ENCODE results near the gene MPZ. TPM values are rescaled to one million over a fixed set of nuclear protein-coding genes. Genes with fewer than 3 reads are reported as not detected.

MPZ gene
- 0.13 to 0.27 TPM (median 0.21 TPM) in 4 of 5 replicates, not detected in the other for total RNA-seq (2022; extraction: Qiagen RNA extraction)

GRCh38 chr1:161309868-161310267 lies at the start of gene MPZ:
Gene MPZ, minus strand, starts transcription at chr1:161309968. Its CDS starts 63 bp downstream, at chr1:161309905.

GRCh38 chr1:161314201-161314981 lies 4.6 kb upstream of the MPZ start, which contains the start of gene SDHC:
Gene SDHC, plus strand, starts transcription at chr1:161314381. Its CDS starts 25 bp downstream, at chr1:161314406.

GRCh38 chr1:161258439-161259344 lies 51.1 kb downstream of the MPZ start, which contains the start of gene PCP4L1:
Gene PCP4L1, plus strand, starts transcription at chr1:161258745. Its CDS starts 230 bp downstream, at chr1:161258975.

Other genes with a start within 250 kb of the MPZ start
- gene ARHGAP30, start 240.1 kb downstream of the MPZ start, total RNA-seq (2022; extraction: Qiagen RNA extraction): 0.05 to 0.15 TPM (median 0.12 TPM) in 5 replicates
- 1.00 to 2.2 TPM (median 2.0 TPM) in 5 replicates for gene NECTIN4, start 220.4 kb downstream of the MPZ start, total RNA-seq (2022; extraction: Qiagen RNA extraction)
- gene KLHDC9, start 211.6 kb downstream of the MPZ start, total RNA-seq (2022; extraction: Qiagen RNA extraction): 1.5 to 2.6 TPM (median 1.9 TPM) in 5 replicates
- gene PFDN2, start 191.9 kb downstream of the MPZ start, total RNA-seq (2022; extraction: Qiagen RNA extraction): 97.4 to 109 TPM (median 107 TPM) in 5 replicates
- 29.9 to 32.4 TPM (median 30.9 TPM) in 5 replicates for gene NIT1, start 191.9 kb downstream of the MPZ start, total RNA-seq (2022; extraction: Qiagen RNA extraction)
- 30.0 to 33.7 TPM (median 30.7 TPM) in 5 replicates for gene DEDD, start 177.3 kb downstream of the MPZ start, total RNA-seq (2022; extraction: Qiagen RNA extraction)
- 85.4 to 123 TPM (median 86.5 TPM) in 5 replicates for gene UFC1, start 156.0 kb downstream of the MPZ start, total RNA-seq (2022; extraction: Qiagen RNA extraction)
- 19.7 to 23.1 TPM (median 21.3 TPM) in 5 replicates for gene USP21, start 150.5 kb downstream of the MPZ start, total RNA-seq (2022; extraction: Qiagen RNA extraction)
- gene PPOX, start 143.5 kb downstream of the MPZ start, total RNA-seq (2022; extraction: Qiagen RNA extraction): 12.7 to 17.2 TPM (median 16.4 TPM) in 5 replicates
- 22.6 to 25.6 TPM (median 24.1 TPM) in 5 replicates for gene B4GALT3, start 132.5 kb downstream of the MPZ start, total RNA-seq (2022; extraction: Qiagen RNA extraction)
- 0.02 to 0.18 TPM in 2 of 5 replicates, not detected in the others for gene ADAMTS4, start 110.9 kb downstream of the MPZ start, total RNA-seq (2022; extraction: Qiagen RNA extraction)
- gene NDUFS2, start 107.6 kb downstream of the MPZ start, total RNA-seq (2022; extraction: Qiagen RNA extraction): 77.6 to 110 TPM (median 81.3 TPM) in 5 replicates
- gene FCER1G, start 94.7 kb downstream of the MPZ start, total RNA-seq (2022; extraction: Qiagen RNA extraction): 0.22 to 0.43 TPM (median 0.28 TPM) in 3 of 5 replicates, not detected in the others
- 1.2 to 2.3 TPM in 2 of 5 replicates, not detected in the others for gene APOA2, start 86.3 kb downstream of the MPZ start, total RNA-seq (2022; extraction: Qiagen RNA extraction)
- gene TOMM40L, start 83.9 kb downstream of the MPZ start, total RNA-seq (2022; extraction: Qiagen RNA extraction): 10.6 to 13.0 TPM (median 11.1 TPM) in 5 replicates
- not detected in 5 replicates for gene NR1I3, start 71.8 kb downstream of the MPZ start, total RNA-seq (2022; extraction: Qiagen RNA extraction)
- gene PCP4L1, start 51.2 kb downstream of the MPZ start, total RNA-seq (2022; extraction: Qiagen RNA extraction): 0.09 to 0.17 TPM (median 0.12 TPM) in 4 of 5 replicates, not detected in the other
- 244 to 267 TPM (median 250 TPM) in 5 replicates for gene SDHC, start 4.4 kb upstream of the MPZ start, total RNA-seq (2022; extraction: Qiagen RNA extraction)
- 0.14 to 0.25 TPM (median 0.22 TPM) in 3 of 5 replicates, not detected in the others for gene CFAP126, start 57.9 kb upstream of the MPZ start, total RNA-seq (2022; extraction: Qiagen RNA extraction)
- not detected in 5 replicates for gene FCGR2A, start 195.5 kb upstream of the MPZ start, total RNA-seq (2022; extraction: Qiagen RNA extraction)
- 1.4 to 7.1 TPM (median 1.8 TPM) in 5 replicates for gene HSPA6, start 214.6 kb upstream of the MPZ start, total RNA-seq (2022; extraction: Qiagen RNA extraction)
- not detected in 5 replicates for gene FCGR3A, start 239.8 kb upstream of the MPZ start, total RNA-seq (2022; extraction: Qiagen RNA extraction)